VCaP (cell line): ENCODE data around the gene DLG3.

ENCODE experiments used
- H3K27ac ChIP-seq: fragments of 450-650 bp; 2 replicates; pipeline ENCODE4 v1.5.1; 2017
- CTCF ChIP-seq: fragments of 450-650 bp; conservative IDR thresholded peaks from 2 replicates; pipeline ENCODE4 v1.5.1; 2017; ENCODE audit warnings: mild to moderate bottlenecking, moderate library complexity

Gene DLG3

GRCh38 chrX:70494441-70494840 is 49.8 kb downstream of the DLG3 start:
- H3K27ac ChIP-seq = no peak overlapping the region
- TF ChIP-seq CTCF = no peak

- TF ChIP-seq CTCF = no peak
- H3K27ac ChIP-seq = no peak overlapping the region
Measured at GRCh38 chrX:70496491-70496890, 51.9 kb downstream of the DLG3 start.

- no peak overlapping the region for H3K27ac ChIP-seq
- TF ChIP-seq CTCF = no peak
Measured at GRCh38 chrX:70497026-70497425, 52.4 kb downstream of the DLG3 start.

- no peak for TF ChIP-seq CTCF
- H3K27ac ChIP-seq = no peak overlapping the region
Measured at GRCh38 chrX:70498129-70498528, 53.5 kb downstream of the DLG3 start.

- TF ChIP-seq CTCF = no peak
- H3K27ac ChIP-seq = no peak overlapping the region
Measured at GRCh38 chrX:70500826-70501225, 56.2 kb downstream of the DLG3 start.

- H3K27ac ChIP-seq = no peak overlapping the region
- no peak for TF ChIP-seq CTCF
Measured at GRCh38 chrX:70504772-70505450, 60.3 kb downstream of the DLG3 start.

- TF ChIP-seq CTCF = no peak
- no peak overlapping the region for H3K27ac ChIP-seq
Measured at GRCh38 chrX:70505451-70505841, 60.8 kb downstream of the DLG3 start.
